PFSK-1 (cell line): ENCODE results near the gene TTLL11.

Experiments used
- FOXP2 ChIP-seq: optimal IDR thresholded peaks from 2 replicates; pipeline ENCODE3; 2011; ENCODE audit warnings: borderline replicate concordance, control low read depth, inconsistent platforms; ENCODE audit not compliant: insufficient read depth; ENCODE audit errors: extremely low read length, extremely low read depth
- POLR2AphosphoS5 ChIP-seq: IDR thresholded peaks from 2 replicates; pipeline ENCODE4 v1.6.1; 2012; ENCODE audit warnings: low read depth, mild to moderate bottlenecking, control low read depth, low read length, moderate library complexity
- REST ChIP-seq, 2 experiments: IDR thresholded peaks; 2 replicates each; pipeline versions ENCODE4 v1.6.1 to v1.8.0; 2011 to 2012; ENCODE audit warnings: low read depth in 2 of 2, low read length in 2 of 2, control low read depth in 1 of 2, inconsistent platforms in 1 of 2, mild to moderate bottlenecking in 1 of 2, moderate library complexity in 1 of 2; ENCODE audit not compliant: insufficient read depth in 1 of 2
- SIN3A ChIP-seq: IDR thresholded peaks from 2 replicates; pipeline ENCODE4 v1.6.1; 2012; ENCODE audit warnings: mild to moderate bottlenecking, low read length, moderate library complexity, borderline replicate concordance; ENCODE audit not compliant: insufficient read depth
- TAF1 ChIP-seq: IDR thresholded peaks from 2 replicates; pipeline ENCODE4 v1.6.1; 2012; ENCODE audit warnings: low read length, control low read depth, borderline replicate concordance; ENCODE audit not compliant: insufficient read depth

TTLL11 gene

GRCh38 chr9:122029898-122030297 lies 63.2 kb downstream of the TTLL11 start:
- no peak for TF ChIP-seq SIN3A
- no peak for TF ChIP-seq REST (IDR thresholded peaks at IDR 0.05; ENCODE audit: insufficient read depth in 1 of 2, low read depth in 2 of 2, low read length in 2 of 2)
- TF ChIP-seq FOXP2, result no peak
- no peak for TF ChIP-seq POLR2AphosphoS5
- no peak for TF ChIP-seq TAF1

- TF ChIP-seq POLR2AphosphoS5 (no peak), FOXP2 (no peak), TAF1 (no peak), REST (IDR thresholded peaks at IDR 0.05; ENCODE audit: insufficient read depth in 1 of 2, low read depth in 2 of 2, low read length in 2 of 2) (no peak), SIN3A (no peak)
These were observed 65.0 kb downstream of the TTLL11 start for GRCh38 chr9:122028089-122028488.

GRCh38 chr9:122020398-122020797 lies 72.7 kb downstream of the TTLL11 start:
- no peak for TF ChIP-seq SIN3A
- no peak for TF ChIP-seq POLR2AphosphoS5
- TF ChIP-seq FOXP2, result no peak
- no peak for TF ChIP-seq REST (IDR thresholded peaks at IDR 0.05; ENCODE audit: insufficient read depth in 1 of 2, low read depth in 2 of 2, low read length in 2 of 2)
- TF ChIP-seq TAF1, result no peak

DNA sequence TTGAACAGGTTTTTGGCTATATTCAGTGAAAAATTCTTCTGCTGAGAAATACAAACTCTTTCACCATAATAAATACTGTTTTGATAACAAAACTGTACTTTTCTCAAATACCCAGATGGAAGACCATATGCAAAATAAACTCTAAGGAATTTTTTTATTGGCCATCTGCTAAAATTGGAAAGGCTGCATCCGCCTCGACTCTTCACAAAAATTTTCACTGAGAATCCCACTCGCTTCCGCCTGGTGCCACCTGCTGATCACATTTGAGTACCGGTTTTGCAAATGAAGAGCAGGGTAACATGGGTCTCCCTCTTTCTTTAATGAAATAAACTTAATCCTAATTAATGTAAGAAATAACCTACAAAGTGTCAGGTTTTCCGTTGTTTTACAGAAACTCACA lies 76.4 kb downstream of the TTLL11 start:
- TF ChIP-seq REST (IDR thresholded peaks at IDR 0.05; ENCODE audit: insufficient read depth in 1 of 2, low read depth in 2 of 2, low read length in 2 of 2) (no peak), TAF1 (no peak), SIN3A (no peak), FOXP2 (no peak), POLR2AphosphoS5 (no peak)

- no peak for TF ChIP-seq TAF1
- TF ChIP-seq SIN3A, result no peak
- no peak for TF ChIP-seq FOXP2
- no peak for TF ChIP-seq POLR2AphosphoS5
- no peak for TF ChIP-seq REST (IDR thresholded peaks at IDR 0.05; ENCODE audit: insufficient read depth in 1 of 2, low read depth in 2 of 2, low read length in 2 of 2)
These were observed 76.8 kb downstream of the TTLL11 start for GRCh38 chr9:122016309-122016708.
